Endothelial cell of umbilical vein (primary cell): Measurements from ENCODE around the gene KAZN. TPM values are rescaled to one million over a fixed set of nuclear protein-coding genes. Genes with fewer than 3 reads are reported as not detected.

ENCODE experiments used
- BruUV-seq: library from RNA; stranded (reverse); fragments of 400-500 nt; replicated peaks from 2 replicates; lab custom pipeline; 2021; lab: Mats Ljungman, UMichigan
- CTCF ChIA-PET: fragments of 300-600, 350-600 bp; sonication (Branson Sonifier 250); formaldehyde crosslinking; loops from one replicate; lab custom pipeline; 2021; ENCODE audit warnings: antibody characterized with exemption, inconsistent platforms; lab: Charles Lee
- POLR2A ChIA-PET: fragments of 300-600, 350-600 bp; sonication (Branson Sonifier 250); formaldehyde crosslinking; loops from one replicate; lab custom pipeline; 2021; ENCODE audit warnings: antibody characterized with exemption, inconsistent platforms; lab: Charles Lee
- DNase-seq: peaks from one replicate; pipeline ENCODE4 v3.0.0-alpha.2; 2011; ENCODE audit warnings: low read depth, low spot score
- FAIRE-seq: peaks from 2 replicates; lab custom pipeline; 2011; peaks lifted over from hg19 to GRCh38; lab: Jason Lieb, UNC
- H2AFZ ChIP-seq: 2 replicates; pipeline ENCODE4 v1.6.0; 2012; ENCODE audit warnings: low read depth, low read length, control low read depth, inconsistent platforms
- H3K27ac ChIP-seq: 2 replicates; pipeline ENCODE4 v1.5.1; 2011; ENCODE audit warnings: low read depth, mild to moderate bottlenecking, control low read depth, low read length, moderate library complexity; ENCODE audit not compliant: insufficient read depth
- H3K27me3 ChIP-seq, 2 experiments: 2 replicates each; pipeline versions ENCODE4 v1.6.0 to v1.6.1; 2011; ENCODE audit warnings: low read length in 2 of 2, mixed read lengths in 1 of 2; ENCODE audit not compliant: control insufficient read depth in 2 of 2, insufficient read depth in 2 of 2
- H3K36me3 ChIP-seq, 2 experiments: 2 replicates in 1 of 2; 3 replicates in 1 of 2; pipeline ENCODE4 v1.5.1; 2011; ENCODE audit warnings: low read length in 2 of 2, mild to moderate bottlenecking in 1 of 2, moderate library complexity in 1 of 2; ENCODE audit not compliant: control insufficient read depth in 2 of 2, insufficient read depth in 2 of 2; ENCODE audit errors: extremely low read depth in 1 of 2
- H3K4me1 ChIP-seq: 3 replicates; pipeline ENCODE4 v1.5.1; 2011; ENCODE audit warnings: mild to moderate bottlenecking, low read length; ENCODE audit not compliant: control insufficient read depth, insufficient read depth; ENCODE audit errors: extremely low read depth
- H3K4me2 ChIP-seq: 2 replicates; pipeline ENCODE4 v1.6.1; 2011; ENCODE audit warnings: low read length, control low read depth, mixed read lengths; ENCODE audit not compliant: insufficient read depth
- H3K4me3 ChIP-seq, 3 experiments: fragments of 200-600 bp in 1 of 3; sonication (generic), shearing (Covaris generic) in 1 of 3; replicated peaks in 1 of 3; 2 replicates each; pipeline ENCODE4 v1.5.1; 2011 to 2016; ENCODE audit warnings: control low read depth in 3 of 3, low read length in 3 of 3, mild to moderate bottlenecking in 2 of 3, inconsistent platforms in 1 of 3, low read depth in 1 of 3, moderate library complexity in 1 of 3; ENCODE audit not compliant: insufficient read depth in 1 of 3
- H3K79me2 ChIP-seq: 2 replicates; pipeline ENCODE4 v1.6.0; 2012; ENCODE audit warnings: low read length, inconsistent platforms; ENCODE audit not compliant: control insufficient read depth, insufficient read depth
- H3K9ac ChIP-seq: replicated peaks from 2 replicates; pipeline ENCODE3; 2011; ENCODE audit warnings: low read length, control low read depth; ENCODE audit not compliant: insufficient read depth; ENCODE audit errors: extremely low read depth
- H3K9me1 ChIP-seq: replicated peaks from 3 replicates; pipeline ENCODE4 v1.6.0; 2011; ENCODE audit warnings: mild to moderate bottlenecking, low read length; ENCODE audit not compliant: control insufficient read depth, insufficient read depth; ENCODE audit errors: extremely low read depth
- H3K9me3 ChIP-seq: replicated peaks from 2 replicates; pipeline ENCODE4 v1.5.1; 2012; ENCODE audit warnings: low read length, inconsistent platforms; ENCODE audit not compliant: control insufficient read depth, insufficient read depth
- H4K20me1 ChIP-seq: replicated peaks from 2 replicates; pipeline ENCODE3; 2011; ENCODE audit warnings: mild to moderate bottlenecking, low read length; ENCODE audit not compliant: control insufficient read depth, insufficient read depth; ENCODE audit errors: extremely low read depth
- CTCF ChIP-seq, 2 donors: IDR thresholded peaks; 1 replicate in 1 of 2; 2 replicates in 1 of 2; pipeline ENCODE4 v1.5.1; 2011; ENCODE audit warnings: low read length in 2 of 2, mild to moderate bottlenecking in 2 of 2, moderate library complexity in 2 of 2, control low read depth in 1 of 2, inconsistent platforms in 1 of 2, low read depth in 1 of 2; ENCODE audit not compliant: insufficient read depth in 1 of 2; ENCODE audit errors: extremely low read depth in 1 of 2
- EZH2 ChIP-seq: IDR thresholded peaks from 2 replicates; pipeline ENCODE4 v1.6.1; 2012; ENCODE audit warnings: borderline replicate concordance, low read depth, mild to moderate bottlenecking, moderate library complexity, low read length, inconsistent platforms; ENCODE audit not compliant: severe bottlenecking
- FOS ChIP-seq: IDR thresholded peaks from 2 replicates; pipeline ENCODE4 v1.6.1; 2011; ENCODE audit warnings: mild to moderate bottlenecking, low read length, moderate library complexity, borderline replicate concordance; ENCODE audit not compliant: insufficient read depth
- GATA2 ChIP-seq: IDR thresholded peaks from 2 replicates; pipeline ENCODE4 v1.7.0; 2011; ENCODE audit warnings: low read depth, mild to moderate bottlenecking, moderate library complexity, mixed read lengths, low read length; ENCODE audit not compliant: insufficient read length, insufficient read depth
- JUN ChIP-seq: IDR thresholded peaks from 2 replicates; pipeline ENCODE4 v1.6.1; 2011; ENCODE audit warnings: borderline replicate concordance, low read depth; ENCODE audit not compliant: insufficient read length, insufficient read depth
- MAX ChIP-seq: IDR thresholded peaks from 2 replicates; pipeline ENCODE4 v1.6.1; 2011; ENCODE audit not compliant: insufficient read depth, insufficient read length
- MYC ChIP-seq: IDR thresholded peaks from one replicate; pipeline ENCODE4 v1.6.1; 2011; ENCODE audit warnings: mild to moderate bottlenecking, low read depth, low read length
- POLR2A ChIP-seq: IDR thresholded peaks from 2 replicates; pipeline ENCODE4 v1.6.1; 2012; ENCODE audit warnings: low read depth, mild to moderate bottlenecking, control low read depth, low read length
- POLR2AphosphoS5 ChIP-seq: IDR thresholded peaks from 2 replicates; pipeline ENCODE4 v1.6.1; 2012; ENCODE audit warnings: low read depth, mild to moderate bottlenecking, control low read depth, low read length, moderate library complexity; ENCODE audit not compliant: insufficient read depth
- dilution Hi-C: fragments of 300-500 bp; cut with MboI; formaldehyde crosslinking; loops from one replicate; pipeline ENCODE4 v1.15.0; 2019; ENCODE audit warnings: low sequenced_read_pairs; ENCODE audit not compliant: extremely low pct_ligation_motif_present
- intact Hi-C: fragments of 100-400 bp; cut with micrococcal nuclease; formaldehyde crosslinking; loops from one replicate; pipeline ENCODE4 v1.10.0; 2022
- polyA plus RNA-seq, 4 experiments: library from polyadenylated mRNA; depleted of rRNA in 3 of 4; stranded (reverse) in 3 of 4; unstranded in 1 of 4; fragments of >200 nt; gene quantifications; 2 replicates each; pipeline versions ENCODE4 v1.2.1 to v1.2.3, GENCODE V29; 2011 to 2012; ENCODE audit warnings: missing spikeins in 1 of 4
- total RNA-seq: library from RNA; stranded (reverse); gene quantifications from 2 replicates; pipeline ENCODE4 v1.2.3, GENCODE V29; 2021

The KAZN gene
- total and polyA plus RNA-seq, 2 donors (not counting 3 experiments of a cell fraction or from before 2014, with no cell fraction given) = 1.6 to 5.8 TPM

- H3K9ac ChIP-seq = no peak overlapping the region
- ChIA-PET POLR2A (no interaction called here), CTCF (no interaction called here)
- intact Hi-C loops (no loop called here), dilution Hi-C loops (no loop called here)
- H3K36me3 ChIP-seq = no peaks in the 10 kb centered on the region
- no TSS peak for BruUV-seq
- no peaks in the 10 kb centered on the region for H3K79me2 ChIP-seq
- no peaks in the 10 kb centered on the region for H3K4me1 ChIP-seq
- H4K20me1 ChIP-seq = no peaks in the 10 kb centered on the region
- H3K4me3 ChIP-seq = no peak overlapping the region
- DNase-seq (no peak), FAIRE-seq (no peak)
- peaks cover 0 to 5% of the 10 kb centered on the region in 2 experiments for H3K27me3 ChIP-seq
- TF ChIP-seq FOS (no peak), JUN (no peak), EZH2 (no peak), POLR2A (no peak), MAX (no peak), MYC (no peak), CTCF (IDR thresholded peaks at IDR 0.05; ENCODE audit: extremely low read depth in 1 of 2, insufficient read depth in 1 of 2, low read depth in 1 of 2, low read length in 2 of 2) (no peak), POLR2AphosphoS5 (no peak), GATA2 (no peak)
- H3K27ac ChIP-seq = no peak overlapping the region
- H3K9me3 ChIP-seq = no peaks in the 10 kb centered on the region
- no peak overlapping the region for H3K4me2 ChIP-seq
- H2AFZ ChIP-seq = no peak overlapping the region
- no peaks in the 10 kb centered on the region for H3K9me1 ChIP-seq
Observed at GRCh38 chr1:14604414-14604813, 5.9 kb downstream of the KAZN start.
